DND-41 (cell line): ENCODE data around the gene YBX3.
A peak's percentile ranks its signal among the peaks of the same experiment; 100 is the strongest.

ENCODE experiments used
- ATAC-seq: fragments of 200-7000 bp; cut with Tn5 transposase; 3 replicates; pipeline ENCODE4 v1.9.1; 2021; ENCODE audit warnings: low read depth; ENCODE audit not compliant: insufficient read depth
- DNase-seq: peaks from one replicate; pipeline ENCODE4 v3.0.0-alpha.2; 2020
- H2AFZ ChIP-seq: 2 replicates; pipeline ENCODE4 v1.6.0; 2012; ENCODE audit warnings: low read depth, low read length
- H3K27ac ChIP-seq: 2 replicates; pipeline ENCODE4 v1.5.1; 2012; ENCODE audit warnings: low read length, inconsistent platforms
- H3K27me3 ChIP-seq: fragments of 200-600 bp; sonication (generic); 2 replicates; pipeline ENCODE4 v1.6.0; 2012; ENCODE audit warnings: low read length, mild to moderate bottlenecking, inconsistent platforms; ENCODE audit not compliant: insufficient read depth, poor library complexity
- H3K36me3 ChIP-seq: 2 replicates; pipeline ENCODE4 v1.5.1; 2012; ENCODE audit warnings: low read length, inconsistent platforms; ENCODE audit not compliant: insufficient read depth
- H3K4me1 ChIP-seq: 2 replicates; pipeline ENCODE4 v1.5.1; 2012; ENCODE audit warnings: mild to moderate bottlenecking, low read length; ENCODE audit not compliant: insufficient read depth
- H3K4me2 ChIP-seq: 2 replicates; pipeline ENCODE4 v1.6.0; 2012; ENCODE audit warnings: mild to moderate bottlenecking, moderate library complexity, low read length, inconsistent platforms; ENCODE audit not compliant: insufficient read depth
- H3K4me3 ChIP-seq, 2 experiments: fragments of 200-600 bp in 1 of 2; shearing (Covaris generic) in 1 of 2; 2 replicates each; pipeline ENCODE4 v1.5.1; 2012 to 2016; ENCODE audit warnings: inconsistent platforms in 2 of 2, low read length in 2 of 2, mild to moderate bottlenecking in 2 of 2, low read depth in 1 of 2, moderate library complexity in 1 of 2
- H3K79me2 ChIP-seq: 2 replicates; pipeline ENCODE4 v1.6.0; 2012; ENCODE audit warnings: low read length, inconsistent platforms; ENCODE audit not compliant: insufficient read depth
- H3K9ac ChIP-seq: 2 replicates; pipeline ENCODE4 v1.6.0; 2012; ENCODE audit warnings: low read depth, mild to moderate bottlenecking, inconsistent platforms, low read length, moderate library complexity
- H3K9me3 ChIP-seq: 2 replicates; pipeline ENCODE4 v1.5.1; 2012; ENCODE audit warnings: low read length, moderate library complexity, mild to moderate bottlenecking, inconsistent platforms; ENCODE audit not compliant: insufficient read depth, severe bottlenecking
- H4K20me1 ChIP-seq: 2 replicates; pipeline ENCODE4 v1.6.0; 2012; ENCODE audit warnings: low read length; ENCODE audit not compliant: insufficient read depth
- CTCF ChIP-seq: IDR thresholded peaks from 2 replicates; pipeline ENCODE4 v1.5.1; 2012; ENCODE audit warnings: borderline replicate concordance, low read length, moderate library complexity, mild to moderate bottlenecking; ENCODE audit not compliant: poor library complexity, severe bottlenecking; ENCODE audit errors: extremely low read depth
- EZH2 ChIP-seq: IDR thresholded peaks from 3 replicates; pipeline ENCODE4 v1.6.1; 2012; ENCODE audit warnings: borderline replicate concordance, low read depth, mild to moderate bottlenecking, moderate library complexity, low read length, inconsistent platforms; ENCODE audit not compliant: severe bottlenecking

The YBX3 gene

GRCh38 chr12:10726945-10727344, 3.8 kb upstream of the YBX3 start:
- Histone ChIP-seq H3K4me1 (peaks cover 22% of the 10 kb centered on the region), H3K27ac (no peak overlapping the region), H3K36me3 (no peaks in the 10 kb centered on the region), H3K9ac (no peak overlapping the region), H3K9me3 (no peaks in the 10 kb centered on the region), H4K20me1 (no peaks in the 10 kb centered on the region), H3K79me2 (peaks cover 15% of the 10 kb centered on the region), H3K27me3 (peaks cover 46% of the 10 kb centered on the region), H3K4me2 (no peak overlapping the region), H3K4me3 (no peak overlapping the region), H2AFZ (no peak overlapping the region)
- TF ChIP-seq EZH2 (no peak), CTCF (no peak)
- ATAC-seq (no peak), DNase-seq (no peak)

GRCh38 chr12:10725003-10725402, 1.9 kb upstream of the YBX3 start:
- DNase-seq (no peak), ATAC-seq (no peak)
- Histone ChIP-seq H3K9ac (no peak overlapping the region), H3K9me3 (no peaks in the 10 kb centered on the region), H2AFZ (no peak overlapping the region), H3K36me3 (no peaks in the 10 kb centered on the region), H3K79me2 (peaks cover 28% of the 10 kb centered on the region), H3K4me3 (no peak overlapping the region), H3K27ac (no peak overlapping the region), H3K4me1 (peaks cover 41% of the 10 kb centered on the region), H3K4me2 (no peak overlapping the region), H3K27me3 (peaks cover 39% of the 10 kb centered on the region), H4K20me1 (peaks cover 13% of the 10 kb centered on the region; the same call in 1 of the 2 replicates)
- TF ChIP-seq CTCF, result no peak
- no peak for TF ChIP-seq EZH2

GRCh38 chr12:10722502-10722904, 620 bp downstream of the YBX3 start:
- ATAC-seq (peak; percentile 47), DNase-seq (peak; percentile 50)
- H3K27ac ChIP-seq, result peak overlapping the region; percentile 68
- TF ChIP-seq EZH2 (no peak), CTCF (peak; percentile 41)
- H3K4me2 ChIP-seq, result peak overlapping the region; percentile 78
- peaks cover 66% of the 10 kb centered on the region for H3K4me1 ChIP-seq
- H3K36me3 ChIP-seq, result 0 out of 2 replicates have a peak, but pooled peaks cover 2% of the 10 kb centered on the region
- H3K9me3 ChIP-seq, result no peaks in the 10 kb centered on the region
- H2AFZ ChIP-seq, result peak overlapping the region; percentile 62
- peaks cover 34% of the 10 kb centered on the region for H3K27me3 ChIP-seq
- H3K9ac ChIP-seq, result peak overlapping the region; percentile 52
- H3K4me3 ChIP-seq, result peak overlapping the region; percentile 29 to 61; a peak in 3 of 4 replicates
- peaks cover 29% of the 10 kb centered on the region; the same call in 1 of the 2 replicates for H4K20me1 ChIP-seq
- H3K79me2 ChIP-seq, result peaks cover 53% of the 10 kb centered on the region
